H1 (cell line): Measurements from ENCODE around the gene NKAPD1. TPM values are rescaled to one million over a fixed set of nuclear protein-coding genes. Genes with fewer than 3 reads are reported as not detected.

Source experiments
- CTCF ChIA-PET: fragments of 300-600 bp; sonication (Branson Sonifier 250); formaldehyde crosslinking; loops from one replicate; lab custom pipeline; 2021; ENCODE audit not compliant: partially characterized antibody; lab: Charles Lee
- POLR2A ChIA-PET: fragments of 300-600 bp; sonication (Branson Sonifier 250); formaldehyde crosslinking; loops from one replicate; lab custom pipeline; 2021; ENCODE audit warnings: inconsistent platforms; ENCODE audit not compliant: partially characterized antibody; lab: Charles Lee
- DNase-seq, 2 experiments: peaks; one replicate each; pipeline versions ENCODE4 v3.0.0 to v3.0.0-alpha.2; 2010 to 2022; ENCODE audit warnings: low spot score in 2 of 2, low read depth in 1 of 2, mixed read lengths in 1 of 2
- FAIRE-seq: peaks from 2 replicates; lab custom pipeline; 2011; peaks lifted over from hg19 to GRCh38; lab: Jason Lieb, UNC
- H2AFZ ChIP-seq: 2 replicates; pipeline ENCODE4 v1.8.1; 2012; ENCODE audit warnings: low read length, inconsistent platforms
- H2AK5ac ChIP-seq: 2 replicates; pipeline ENCODE4 v1.6.1; 2013; ENCODE audit warnings: low read depth, low read length
- H2BK120ac ChIP-seq: replicated peaks from 2 replicates; pipeline ENCODE3; 2013; ENCODE audit warnings: low read depth, low read length, inconsistent platforms
- H2BK12ac ChIP-seq: 2 replicates; pipeline ENCODE4 v1.6.1; 2013; ENCODE audit warnings: low read depth, low read length
- H2BK15ac ChIP-seq: 2 replicates; pipeline ENCODE4 v1.6.1; 2013; ENCODE audit warnings: low read length
- H2BK20ac ChIP-seq: 2 replicates; pipeline ENCODE4 v1.6.1; 2013; ENCODE audit warnings: low read length
- H2BK5ac ChIP-seq: 2 replicates; pipeline ENCODE4 v1.6.1; 2013; ENCODE audit warnings: low read depth, low read length
- H3K14ac ChIP-seq: 2 replicates; pipeline ENCODE4 v1.6.1; 2013; ENCODE audit warnings: inconsistent platforms; ENCODE audit not compliant: insufficient read length
- H3K18ac ChIP-seq: 2 replicates; pipeline ENCODE4 v1.6.1; 2013; ENCODE audit warnings: low read length; ENCODE audit errors: extremely low read depth
- H3K23ac ChIP-seq: 2 replicates; pipeline ENCODE4 v1.6.1; 2013; ENCODE audit warnings: inconsistent platforms; ENCODE audit not compliant: insufficient read length
- H3K23me2 ChIP-seq: 2 replicates; pipeline ENCODE4 v1.6.1; 2013; ENCODE audit warnings: low read depth, low read length
- H3K27ac ChIP-seq: 2 replicates; pipeline ENCODE4 v1.6.1; 2011; ENCODE audit warnings: low read depth, low read length, inconsistent platforms
- H3K27me3 ChIP-seq, 4 experiments: replicated peaks in 1 of 4; 1 replicate in 1 of 4; 2 replicates in 3 of 4; pipeline versions ENCODE4 v1.6.1 to v1.8.1; 2011 to 2013; ENCODE audit warnings: low read length in 3 of 4, mild to moderate bottlenecking in 3 of 4, inconsistent platforms in 2 of 4, mixed read lengths in 2 of 4, moderate library complexity in 1 of 4; ENCODE audit not compliant: control insufficient read depth in 3 of 4, insufficient read depth in 3 of 4; ENCODE audit errors: extremely low read depth in 1 of 4
- H3K36me3 ChIP-seq, 4 experiments: 2 replicates each; pipeline versions ENCODE4 v1.6.1 to v1.8.1; 2011 to 2013; ENCODE audit warnings: mild to moderate bottlenecking in 4 of 4, low read length in 3 of 4, moderate library complexity in 2 of 4, control low read depth in 1 of 4, inconsistent platforms in 1 of 4; ENCODE audit not compliant: insufficient read depth in 4 of 4, control insufficient read depth in 2 of 4
- H3K4ac ChIP-seq: replicated peaks from 2 replicates; pipeline ENCODE3; 2013; ENCODE audit warnings: low read length, low read depth, mixed read lengths, inconsistent platforms; ENCODE audit not compliant: insufficient read length
- H3K4me1 ChIP-seq, 4 experiments: replicated peaks in 1 of 4; 1 replicate in 1 of 4; 2 replicates in 3 of 4; pipeline versions ENCODE4 v1.6.1 to v1.8.1; 2011 to 2013; ENCODE audit warnings: low read length in 3 of 4, inconsistent platforms in 2 of 4, mixed read lengths in 1 of 4; ENCODE audit not compliant: insufficient read depth in 4 of 4, control insufficient read depth in 3 of 4
- H3K4me2 ChIP-seq, 2 experiments: 2 replicates each; pipeline versions ENCODE4 v1.6.1 to v1.8.1; 2011 to 2013; ENCODE audit warnings: low read depth in 2 of 2, low read length in 2 of 2, control low read depth in 1 of 2, inconsistent platforms in 1 of 2, mild to moderate bottlenecking in 1 of 2; ENCODE audit not compliant: insufficient read depth in 1 of 2
- H3K4me3 ChIP-seq, 4 experiments: fragments of 200-600, 300-600 bp in 1 of 4; sonication (generic), shearing (Covaris generic), sonication (Bioruptor Twin) in 1 of 4; 2 replicates each; pipeline versions ENCODE4 v1.5.1 to v1.8.1; 2011 to 2016; ENCODE audit warnings: low read length in 4 of 4, low read depth in 3 of 4, control low read depth in 2 of 4, inconsistent platforms in 2 of 4, mild to moderate bottlenecking in 2 of 4, mixed read lengths in 1 of 4, moderate library complexity in 1 of 4; ENCODE audit not compliant: insufficient read depth in 2 of 4; ENCODE audit errors: extremely low read depth in 1 of 4
- H3K56ac ChIP-seq: replicated peaks from 2 replicates; pipeline ENCODE3; 2013; ENCODE audit warnings: low read depth, mild to moderate bottlenecking, mixed read lengths, low read length, inconsistent platforms; ENCODE audit not compliant: insufficient read length
- H3K79me1 ChIP-seq: 2 replicates; pipeline ENCODE4 v1.6.1; 2013; ENCODE audit warnings: low read depth, low read length, control low read depth
- H3K79me2 ChIP-seq, 2 experiments: 2 replicates each; pipeline versions ENCODE4 v1.6.1 to v1.8.1; 2012 to 2013; ENCODE audit warnings: low read length in 2 of 2, mild to moderate bottlenecking in 2 of 2, inconsistent platforms in 1 of 2; ENCODE audit not compliant: insufficient read depth in 2 of 2, control insufficient read depth in 1 of 2
- H3K9ac ChIP-seq, 4 experiments: replicated peaks in 1 of 4; 1 replicate in 1 of 4; 2 replicates in 3 of 4; pipeline versions ENCODE4 v1.6.1 to v1.8.1; 2011 to 2013; ENCODE audit warnings: low read depth in 3 of 4, low read length in 3 of 4, control low read depth in 2 of 4, mild to moderate bottlenecking in 2 of 4, moderate library complexity in 2 of 4, inconsistent platforms in 1 of 4; ENCODE audit errors: extremely low read depth in 1 of 4
- H3K9me3 ChIP-seq, 2 experiments: 2 replicates each; pipeline versions ENCODE4 v1.6.1 to v1.8.1; 2012 to 2013; ENCODE audit warnings: mild to moderate bottlenecking in 2 of 2, moderate library complexity in 2 of 2, control low read depth in 1 of 2, inconsistent platforms in 1 of 2, low read depth in 1 of 2, low read length in 1 of 2, mixed read lengths in 1 of 2; ENCODE audit not compliant: insufficient read depth in 2 of 2
- H4K20me1 ChIP-seq, 2 experiments: replicated peaks in 1 of 2; 2 replicates each; pipeline versions ENCODE3 to v1.8.1; 2011 to 2013; ENCODE audit warnings: inconsistent platforms in 2 of 2, low read length in 2 of 2, mild to moderate bottlenecking in 1 of 2; ENCODE audit not compliant: insufficient read depth in 2 of 2, control insufficient read depth in 1 of 2
- H4K5ac ChIP-seq: 2 replicates; pipeline ENCODE4 v1.6.1; 2013; ENCODE audit warnings: low read length, low read depth, mixed read lengths, inconsistent platforms; ENCODE audit not compliant: insufficient read length
- H4K8ac ChIP-seq: 2 replicates; pipeline ENCODE4 v1.8.0; 2013; ENCODE audit warnings: mild to moderate bottlenecking, moderate library complexity, low read length, inconsistent platforms; ENCODE audit not compliant: insufficient read depth; ENCODE audit errors: extremely low read depth
- H4K91ac ChIP-seq: replicated peaks from 2 replicates; pipeline ENCODE3; 2013; ENCODE audit warnings: low read length, mixed read lengths, inconsistent platforms; ENCODE audit not compliant: insufficient read length
- ATF2 ChIP-seq: IDR thresholded peaks from 2 replicates; pipeline ENCODE4 v1.6.1; 2012; ENCODE audit warnings: low read length, inconsistent platforms
- CHD2 ChIP-seq: IDR thresholded peaks from 2 replicates; pipeline ENCODE4 v1.6.1; 2012; ENCODE audit warnings: low read length, improper control_type of control experiment
- E2F6 ChIP-seq: IDR thresholded peaks from 2 replicates; pipeline ENCODE4 v1.6.1; 2012; ENCODE audit warnings: inconsistent platforms
- EGR1 ChIP-seq: IDR thresholded peaks from 2 replicates; pipeline ENCODE4 v1.6.1; 2011; ENCODE audit warnings: low read depth, low read length, borderline replicate concordance
- KDM1A ChIP-seq: fragments of 200-600, 300-600 bp; sonication (generic); IDR thresholded peaks from 2 replicates; pipeline ENCODE4 v1.7.1; 2016; ENCODE audit warnings: mild to moderate bottlenecking, low read length, borderline replicate concordance
- NRF1 ChIP-seq: IDR thresholded peaks from 2 replicates; pipeline ENCODE4 v1.6.1; 2011; ENCODE audit warnings: mild to moderate bottlenecking, low read depth, low read length, improper control_type of control experiment
- POLR2A ChIP-seq, 2 experiments: IDR thresholded peaks; 1 replicate in 1 of 2; 2 replicates in 1 of 2; pipeline ENCODE4 v1.6.1; 2011; ENCODE audit warnings: low read depth in 2 of 2, low read length in 2 of 2, mild to moderate bottlenecking in 2 of 2; ENCODE audit errors: control extremely low read depth in 1 of 2
- POU5F1 ChIP-seq: IDR thresholded peaks from 2 replicates; pipeline ENCODE4 v1.6.1; 2011; ENCODE audit warnings: low read depth, mild to moderate bottlenecking, low read length, moderate library complexity
- RAD21 ChIP-seq, 2 experiments: IDR thresholded peaks in 1 of 2; conservative IDR thresholded peaks in 1 of 2; 2 replicates each; pipeline ENCODE4 v1.6.1; 2011; ENCODE audit warnings: low read depth in 2 of 2, low read length in 2 of 2, improper control_type of control experiment in 1 of 2, inconsistent platforms in 1 of 2, mild to moderate bottlenecking in 1 of 2, moderate library complexity in 1 of 2
- RBBP5 ChIP-seq: IDR thresholded peaks from 2 replicates; pipeline ENCODE4 v1.7.1; 2012; ENCODE audit warnings: low read depth, mild to moderate bottlenecking, inconsistent platforms, low read length, moderate library complexity, borderline replicate concordance
- RFX5 ChIP-seq: IDR thresholded peaks from 2 replicates; pipeline ENCODE4 v1.6.1; 2011; ENCODE audit warnings: low read depth, low read length, improper control_type of control experiment, borderline replicate concordance
- SIRT6 ChIP-seq: IDR thresholded peaks from one replicate; pipeline ENCODE4 v1.7.1; 2012; ENCODE audit warnings: low read length, inconsistent platforms
- SP2 ChIP-seq: IDR thresholded peaks from 2 replicates; pipeline ENCODE4 v1.6.1; 2012; ENCODE audit warnings: mild to moderate bottlenecking, low read length, inconsistent platforms
- WGBS, 2 experiments: shearing (Covaris generic) in 1 of 2; methylation state at CpG; one replicate each; pipeline versions ENCODE4 v1.1.6 to v1.1.7; 2013 to 2015; ENCODE audit warnings: low lambda C conversion rate in 2 of 2, mixed read lengths in 2 of 2, inconsistent platforms in 1 of 2, low coverage in 1 of 2, missing lambda C conversion rate in 1 of 2; ENCODE audit not compliant: insufficient replicate concordance in 2 of 2, insufficient coverage in 1 of 2, insufficient read length in 1 of 2; ENCODE audit errors: extremely low coverage in 1 of 2, missing lambda C conversion rate in 1 of 2; 5-methylcytosine and 5-hydroxymethylcytosine counted together
- polyA plus RNA-seq, 7 experiments: library from polyadenylated mRNA; depleted of rRNA in 3 of 7; stranded (reverse) in 5 of 7; unstranded in 2 of 7; fragments of >200 nt in 5 of 7; fragments of 200-250 nt in 2 of 7; gene quantifications; 1 replicate in 5 of 7; 2 replicates in 1 of 7; 4 replicates in 1 of 7; pipeline versions ENCODE4 v1.2.1 to v1.2.3, GENCODE V29; 2011 to 2013; ENCODE audit warnings: missing spikeins in 2 of 7, mixed read lengths in 2 of 7
- total RNA-seq: library from RNA; stranded (reverse); fragmentation: NEBNext Ultra II Directional; extraction: Animal tissue kit (Norgen Biotek cat#: 25700); gene quantifications from 2 replicates; pipeline ENCODE4 v1.2.1, GENCODE V29; 2021

Gene NKAPD1
- total and polyA plus RNA-seq, 2 of the 8 experiments (the other 6 are each of a cell fraction or from before 2014, with no cell fraction given) = 6.7 to 16.7 TPM

DNA sequence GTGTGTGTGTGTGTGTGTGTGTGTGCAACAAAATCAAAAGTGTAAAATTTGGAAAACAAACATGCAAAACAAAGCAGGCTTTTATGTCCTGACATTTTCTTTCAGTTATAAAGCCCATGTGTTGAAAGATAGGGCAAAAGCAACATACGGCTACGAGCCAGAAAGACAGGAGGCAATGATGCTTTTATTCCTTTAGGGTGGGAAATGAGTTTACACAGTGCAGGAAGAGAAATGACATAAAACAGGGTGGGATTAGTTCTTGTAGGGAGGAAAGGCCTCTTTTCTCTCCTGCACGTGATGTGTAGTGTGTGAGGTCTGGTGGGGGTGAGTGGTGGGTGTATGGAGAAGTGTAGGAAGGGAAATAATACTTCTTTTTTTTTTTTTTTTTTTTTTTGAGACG lies 60.4 kb downstream of the NKAPD1 start:
- Histone ChIP-seq H2AK5ac (no peak overlapping the region), H3K4me1 (no peaks in the 10 kb centered on the region), H3K27me3 (no peaks in the 10 kb centered on the region), H3K79me2 (no peaks in the 10 kb centered on the region), H4K20me1 (no peaks in the 10 kb centered on the region), H3K18ac (no peak overlapping the region), H3K23ac (no peak overlapping the region), H2BK5ac (no peak overlapping the region), H3K4ac (no peak overlapping the region), H2BK120ac (no peak overlapping the region), H4K8ac (no peak overlapping the region), H2AFZ (no peak overlapping the region), H3K4me3 (no peak overlapping the region), H4K91ac (no peak overlapping the region), H3K27ac (no peak overlapping the region), H3K36me3 (no peaks in the 10 kb centered on the region), H4K5ac (no peak overlapping the region), H2BK15ac (no peak overlapping the region), H3K9me3 (no peaks in the 10 kb centered on the region), H3K23me2 (no peaks in the 10 kb centered on the region; the same call in 1 of the 2 replicates), H2BK20ac (no peak overlapping the region), H3K79me1 (no peaks in the 10 kb centered on the region), H3K4me2 (no peak overlapping the region), H2BK12ac (no peak overlapping the region), H3K56ac (no peak overlapping the region), H3K14ac (no peak overlapping the region), H3K9ac (no peak overlapping the region)
- POLR2A ChIA-PET = no interaction called here
- DNase-seq (no peak), FAIRE-seq (no peak)
- CTCF ChIA-PET = interaction anchor here (1.8 kb wide), 1 partner anchor 12 kb away, joined by 3 read pairs; no protein-coding TSS in a partner anchor
- 95% methylated on average over 3 of the region's 4 CpGs; no CpG with 5 or more reads in 1 of the 2 experiments for WGBS, 2 experiments
- no peak for TF ChIP-seq E2F6
- no peak for TF ChIP-seq KDM1A
- no peak for TF ChIP-seq RFX5
- no peak for TF ChIP-seq RBBP5
- no peak for TF ChIP-seq ATF2
- no peak for TF ChIP-seq RAD21 (IDR thresholded peaks at IDR 0.05 in 1 of 2, conservative IDR thresholded peaks at IDR 0.05 in 1 of 2; ENCODE audit: low read depth in 2 of 2, low read length in 2 of 2)
- TF ChIP-seq EGR1 = no peak
- no peak for TF ChIP-seq POU5F1
- TF ChIP-seq CHD2 = no peak
- no peak for TF ChIP-seq SP2
- TF ChIP-seq NRF1 = no peak
- no peak for TF ChIP-seq POLR2A (IDR thresholded peaks at IDR 0.05; ENCODE audit: control extremely low read depth in 1 of 2, low read depth in 2 of 2, low read length in 2 of 2)
- no peak for TF ChIP-seq SIRT6
